Lung (tissue), 12 donors: ENCODE data around the gene HPN. TPM values are rescaled to one million over a fixed set of nuclear protein-coding genes. Genes with fewer than 3 reads are reported as not detected.
A peak's percentile ranks its signal among the peaks of the same experiment; 100 is the strongest.
"Not testable (repeated sequence)": the region's sequence is repeated elsewhere in the genome, so short reads cannot be mapped to it uniquely, and the experiment has no call there.

Source experiments
- ATAC-seq: fragments of 200-7000 bp; cut with Tn5 transposase; one replicate; pipeline ENCODE4 v1.9.1; 2020; ENCODE audit warnings: moderate number of reproducible peaks; ENCODE audit not compliant: insufficient read depth, low FRiP score
- DNase-seq, 3 donors: peaks; one replicate each; pipeline ENCODE4 v3.0.0-alpha.2; 2013 to 2017
- H3K27ac ChIP-seq, 2 donors: one replicate each; pipeline ENCODE4 v1.5.1; 2013; ENCODE audit warnings: mild to moderate bottlenecking in 2 of 2, moderate library complexity in 2 of 2, control low read depth in 1 of 2, inconsistent platforms in 1 of 2, low read depth in 1 of 2, low read length in 1 of 2
- H3K27me3 ChIP-seq, 3 donors: one replicate each; pipeline ENCODE4 v1.5.1; 2013; ENCODE audit warnings: low read length in 2 of 3; ENCODE audit not compliant: control insufficient read depth in 3 of 3, insufficient read depth in 3 of 3
- H3K36me3 ChIP-seq, 4 donors: one replicate each; pipeline ENCODE4 v1.5.1; 2013; ENCODE audit warnings: low read length in 4 of 4, mild to moderate bottlenecking in 1 of 4, moderate library complexity in 1 of 4; ENCODE audit not compliant: control insufficient read depth in 4 of 4, insufficient read depth in 4 of 4
- H3K4me1 ChIP-seq, 5 donors: one replicate each; pipeline ENCODE4 v1.5.1; 2013; ENCODE audit warnings: low read length in 5 of 5, mild to moderate bottlenecking in 2 of 5, moderate library complexity in 1 of 5; ENCODE audit not compliant: control insufficient read depth in 5 of 5, insufficient read depth in 5 of 5
- H3K4me3 ChIP-seq: one replicate; pipeline ENCODE4 v1.5.1; 2013; ENCODE audit warnings: mild to moderate bottlenecking, control low read depth, moderate library complexity
- H3K9ac ChIP-seq, 2 donors: one replicate each; pipeline ENCODE4 v1.5.1; 2013; ENCODE audit warnings: low read length in 2 of 2, control low read depth in 1 of 2; ENCODE audit not compliant: insufficient read depth in 1 of 2
- H3K9me3 ChIP-seq, 4 donors: one replicate each; pipeline ENCODE4 v1.5.1; 2013; ENCODE audit warnings: low read length in 3 of 4, mild to moderate bottlenecking in 1 of 4, moderate library complexity in 1 of 4; ENCODE audit not compliant: control insufficient read depth in 4 of 4, insufficient read depth in 3 of 4
- WGBS, 2 donors: extraction: QIAGEN DNeasy Blood & Tissue Kit; methylation state at CpG; one replicate each; pipeline ENCODE4 v1.1.7; 2013; 5-methylcytosine and 5-hydroxymethylcytosine counted together
- polyA plus RNA-seq, 2 donors: library from polyadenylated mRNA; stranded (reverse); fragments of 200-250 nt; gene quantifications; one replicate each; pipeline ENCODE4 v1.2.1, GENCODE V29; 2013
- total RNA-seq, 2 donors: library from RNA; depleted of rRNA in 1 of 2; stranded (reverse); fragments of >200 nt in 1 of 2; gene quantifications; one replicate each; pipeline ENCODE4 v1.2.1, GENCODE V29; 2014 to 2021
- TF ChIP-seq, protein P1 (sequence below): IDR thresholded peaks from 2 replicates; pipeline ENCODE4 v1.5.1; 2012; ENCODE audit warnings: mild to moderate bottlenecking; ENCODE audit errors: control extremely low read depth, extremely low read depth
- donor health status: control.
- donor health status: control.
- donor health status: Bipolar disorder and iron deficiency.
- donor health status: healthy.
- donor health status: DM: yes; HTN: yes; CAD: no.

The HPN gene
- total and polyA plus RNA-seq, 4 donors, result 15.4 to 41.4 (median 26.8) TPM

DNA sequence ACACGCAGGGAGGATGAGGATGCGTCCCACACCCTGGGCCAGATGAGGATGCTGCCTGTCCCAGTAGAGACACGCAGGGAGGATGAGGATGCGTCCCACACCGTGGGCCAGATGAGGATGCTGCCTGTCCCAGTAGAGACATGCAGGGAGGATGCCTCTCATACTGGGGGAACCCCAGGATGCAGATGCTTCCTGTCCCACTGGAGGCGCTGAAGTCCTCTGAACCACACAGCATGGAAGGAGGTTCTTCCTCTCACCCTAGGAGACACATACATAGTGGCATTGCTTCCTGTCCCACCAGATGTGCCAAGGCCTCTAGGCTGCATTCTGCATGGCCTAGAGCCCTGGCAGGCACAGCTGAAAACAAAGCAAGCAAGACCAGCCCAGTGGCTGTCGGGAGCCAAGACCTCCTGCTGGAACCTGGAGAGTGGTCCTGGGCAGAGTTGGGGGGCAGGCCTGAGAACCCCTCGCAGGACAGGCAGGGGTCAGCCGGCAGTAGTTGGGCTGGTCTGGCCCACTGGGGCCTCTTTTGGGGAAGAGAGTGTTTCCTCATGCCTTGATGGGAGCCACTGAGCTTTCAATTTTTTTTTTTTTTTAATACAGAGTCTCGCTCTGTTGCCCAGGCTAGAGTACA, 4.3 kb downstream of the HPN start:
- Histone ChIP-seq H3K4me3 (no peak overlapping the region), H3K4me1 (peaks cover 0 to 9% (median 6%) of the 10 kb centered on the region in 5 donors), H3K9me3 (no peaks in the 10 kb centered on the region), H3K27ac (no peak overlapping the region), H3K27me3 (no peaks in the 10 kb centered on the region), H3K9ac (no peak overlapping the region), H3K36me3 (no peaks in the 10 kb centered on the region)
- no peak for ATAC-seq
- DNase-seq, result peak; percentile 31 to 61 (median 57)
- 24 to 41% methylated on average over 10 of the region's 10 CpGs for WGBS, 2 donors
- TF ChIP-seq, protein P1, sequence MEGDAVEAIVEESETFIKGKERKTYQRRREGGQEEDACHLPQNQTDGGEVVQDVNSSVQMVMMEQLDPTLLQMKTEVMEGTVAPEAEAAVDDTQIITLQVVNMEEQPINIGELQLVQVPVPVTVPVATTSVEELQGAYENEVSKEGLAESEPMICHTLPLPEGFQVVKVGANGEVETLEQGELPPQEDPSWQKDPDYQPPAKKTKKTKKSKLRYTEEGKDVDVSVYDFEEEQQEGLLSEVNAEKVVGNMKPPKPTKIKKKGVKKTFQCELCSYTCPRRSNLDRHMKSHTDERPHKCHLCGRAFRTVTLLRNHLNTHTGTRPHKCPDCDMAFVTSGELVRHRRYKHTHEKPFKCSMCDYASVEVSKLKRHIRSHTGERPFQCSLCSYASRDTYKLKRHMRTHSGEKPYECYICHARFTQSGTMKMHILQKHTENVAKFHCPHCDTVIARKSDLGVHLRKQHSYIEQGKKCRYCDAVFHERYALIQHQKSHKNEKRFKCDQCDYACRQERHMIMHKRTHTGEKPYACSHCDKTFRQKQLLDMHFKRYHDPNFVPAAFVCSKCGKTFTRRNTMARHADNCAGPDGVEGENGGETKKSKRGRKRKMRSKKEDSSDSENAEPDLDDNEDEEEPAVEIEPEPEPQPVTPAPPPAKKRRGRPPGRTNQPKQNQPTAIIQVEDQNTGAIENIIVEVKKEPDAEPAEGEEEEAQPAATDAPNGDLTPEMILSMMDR, result no peak

DNA sequence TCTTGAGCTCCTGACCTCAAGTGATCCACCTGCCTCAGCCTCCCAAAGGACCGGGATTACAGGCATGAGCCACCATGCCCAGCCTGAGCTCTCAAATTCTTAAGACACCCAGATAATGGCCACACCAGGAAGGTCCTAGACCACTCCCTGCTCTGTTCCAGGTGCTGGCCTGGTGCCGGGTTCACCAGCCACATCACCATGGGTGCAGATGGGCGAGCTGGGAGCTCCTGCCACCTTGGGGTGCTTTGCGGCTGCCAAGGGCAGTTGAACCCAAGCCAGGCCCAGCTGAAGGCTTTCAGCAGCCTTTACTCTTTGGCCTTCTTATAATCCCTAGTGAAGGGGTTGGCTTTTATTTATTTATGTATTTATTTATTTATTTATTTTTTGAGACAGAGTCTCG, 4.9 kb downstream of the HPN start:
- Histone ChIP-seq H3K9me3 (no peaks in the 10 kb centered on the region), H3K27ac (no peak overlapping the region), H3K9ac (no peak overlapping the region), H3K36me3 (no peaks in the 10 kb centered on the region), H3K4me3 (no peak overlapping the region), H3K27me3 (no peaks in the 10 kb centered on the region), H3K4me1 (peaks cover 0 to 6% (median under 1%) of the 10 kb centered on the region in 5 donors)
- DNase-seq, result no peak
- no peak for ATAC-seq
- TF ChIP-seq, protein P1, result no peak
- WGBS, 2 donors, result 92 to 97% methylated on average over 5 of the region's 5 CpGs

DNA sequence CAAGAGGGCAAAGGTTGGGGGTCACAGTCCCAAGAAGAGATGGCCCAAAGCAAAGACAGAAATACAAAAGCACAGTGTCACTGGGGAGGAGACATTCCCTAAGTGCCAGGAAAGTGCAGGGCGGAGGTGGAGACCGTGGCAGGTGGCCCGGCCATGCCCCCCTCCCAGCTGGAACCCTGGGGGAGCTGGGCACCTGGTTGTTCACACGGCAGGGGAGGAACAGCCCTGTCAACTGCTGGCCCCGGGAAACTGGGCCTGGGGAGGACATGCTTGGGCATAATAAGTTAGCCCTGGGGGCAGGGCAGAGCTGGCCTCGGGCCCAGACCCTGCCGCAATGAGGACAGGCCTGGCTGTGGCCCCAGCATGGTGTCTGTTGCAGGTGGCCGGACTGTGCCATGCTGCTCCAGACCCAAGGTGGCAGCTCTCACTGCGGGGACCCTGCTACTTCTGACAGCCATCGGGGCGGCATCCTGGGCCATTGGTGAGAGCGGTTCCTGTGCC, 7.4 kb downstream of the HPN start:
- Histone ChIP-seq H3K27me3 (no peaks in the 10 kb centered on the region), H3K4me3 (no peak overlapping the region), H3K4me1 (no peaks in the 10 kb centered on the region), H3K9ac (no peak overlapping the region), H3K9me3 (no peaks in the 10 kb centered on the region), H3K27ac (no peak overlapping the region), H3K36me3 (no peaks in the 10 kb centered on the region)
- TF ChIP-seq, protein P1, result no peak
- no peak for ATAC-seq
- no peak for DNase-seq
- 60 to 66% methylated on average over 12 of the region's 12 CpGs for WGBS, 2 donors

DNA sequence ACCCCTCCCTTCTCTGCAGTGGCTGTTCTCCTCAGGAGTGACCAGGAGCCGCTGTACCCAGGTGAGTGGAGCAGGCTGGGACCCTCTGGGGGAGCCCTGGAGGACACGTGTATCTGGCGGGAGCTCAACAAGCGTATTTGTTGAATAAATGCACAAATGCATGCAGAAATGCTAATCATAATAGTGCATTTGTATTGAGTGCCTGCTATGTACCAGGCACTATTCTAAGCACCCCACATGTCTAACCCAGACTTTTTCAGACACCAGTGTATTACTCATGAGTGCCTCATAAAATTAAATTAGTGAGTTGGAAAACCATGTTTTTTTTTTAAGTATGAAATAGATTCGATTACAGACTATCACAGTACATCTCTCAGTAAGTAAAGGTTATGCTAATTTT, 7.9 kb downstream of the HPN start:
- ATAC-seq (no peak), DNase-seq (no peak)
- H3K27ac ChIP-seq, result no peak overlapping the region
- no peaks in the 10 kb centered on the region for H3K27me3 ChIP-seq
- no peak overlapping the region for H3K9ac ChIP-seq
- H3K9me3 ChIP-seq, result no peaks in the 10 kb centered on the region
- H3K36me3 ChIP-seq, result no peaks in the 10 kb centered on the region
- 74 to 78% methylated on average over 5 of the region's 5 CpGs for WGBS, 2 donors
- no peaks in the 10 kb centered on the region for H3K4me1 ChIP-seq
- H3K4me3 ChIP-seq, result no peak overlapping the region
- TF ChIP-seq, protein P1, result no peak

DNA sequence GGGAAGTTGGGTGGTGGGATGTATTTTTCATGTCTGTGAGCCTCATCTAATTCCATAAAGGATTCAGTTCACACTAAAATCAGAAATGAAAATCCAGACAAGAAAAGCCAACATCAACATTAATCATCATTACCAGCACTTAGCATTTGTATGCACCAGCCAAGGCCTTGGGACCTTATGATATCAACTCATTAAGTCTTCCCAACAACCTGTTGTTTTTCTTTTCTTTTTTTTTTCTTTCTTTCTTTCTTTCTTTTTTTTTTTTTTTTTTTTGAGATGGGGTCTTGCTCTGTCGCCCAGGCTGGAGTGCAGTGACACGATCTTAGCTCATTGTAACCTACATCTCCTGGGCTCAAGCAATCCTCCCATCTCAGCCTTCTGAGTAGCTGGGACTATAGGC, 9.1 kb downstream of the HPN start:
- not testable (repeated sequence) for ATAC-seq, H3K9me3 ChIP-seq, DNase-seq, H3K27me3 ChIP-seq, H3K4me3 ChIP-seq, H3K9ac ChIP-seq, H3K27ac ChIP-seq, H3K4me1 ChIP-seq, H3K36me3 ChIP-seq
- 99 to 100% methylated on average over 2 of the region's 2 CpGs for WGBS, 2 donors
